ENCODE measurements around the gene CGNL1. TPM values are rescaled to one million over a fixed set of nuclear protein-coding genes. Genes with fewer than 3 reads are reported as not detected.

The CGNL1 gene
- total RNA-seq, 1 donor from 2014 or later = 3.5 TPM

DNA sequence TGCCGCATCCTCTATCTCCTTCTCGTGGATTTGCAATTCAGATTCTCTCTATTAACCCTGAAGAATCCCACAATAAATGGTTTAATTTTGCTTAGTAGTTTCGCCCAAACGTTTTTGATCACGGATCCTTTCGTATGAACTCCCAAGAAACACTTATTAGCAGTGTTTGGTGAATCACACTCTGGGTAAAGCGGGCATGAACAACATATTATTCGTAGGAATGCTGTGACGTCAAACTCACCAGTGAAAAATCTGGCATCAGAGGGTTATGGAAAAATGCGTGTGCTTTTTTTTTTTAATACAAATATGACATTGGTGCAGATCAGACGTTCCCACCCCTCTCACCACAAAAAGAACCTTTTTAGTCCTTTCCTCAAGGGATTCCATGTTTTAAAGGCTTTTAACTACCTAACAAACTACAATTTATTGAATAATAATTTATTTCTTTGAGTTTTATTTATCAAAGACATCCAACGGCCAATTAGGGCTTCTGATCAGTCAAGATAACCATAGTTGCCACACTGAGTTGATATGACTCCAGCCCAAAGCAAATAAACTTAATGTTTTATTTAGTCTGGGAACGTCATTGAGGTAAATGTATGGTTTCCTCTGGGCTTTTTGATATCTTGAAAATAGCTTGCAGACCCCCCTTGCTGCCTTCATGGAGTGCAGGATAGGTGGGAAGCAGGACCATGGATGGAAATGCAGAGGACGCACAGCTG lies 45.5 kb upstream of the CGNL1 start:
- Histone ChIP-seq H3K36me3 (no peaks in the 10 kb centered on the region), H3K9me3 (no peaks in the 10 kb centered on the region), H3K27ac (no peak overlapping the region), H3K27me3 (no peaks in the 10 kb centered on the region), H3K4me1 (no peaks in the 10 kb centered on the region), H3K4me3 (no peak overlapping the region)
- DNase-seq (ENCODE audit: low spot score in 2 of 2) = no peak
- TF ChIP-seq, protein P1, sequence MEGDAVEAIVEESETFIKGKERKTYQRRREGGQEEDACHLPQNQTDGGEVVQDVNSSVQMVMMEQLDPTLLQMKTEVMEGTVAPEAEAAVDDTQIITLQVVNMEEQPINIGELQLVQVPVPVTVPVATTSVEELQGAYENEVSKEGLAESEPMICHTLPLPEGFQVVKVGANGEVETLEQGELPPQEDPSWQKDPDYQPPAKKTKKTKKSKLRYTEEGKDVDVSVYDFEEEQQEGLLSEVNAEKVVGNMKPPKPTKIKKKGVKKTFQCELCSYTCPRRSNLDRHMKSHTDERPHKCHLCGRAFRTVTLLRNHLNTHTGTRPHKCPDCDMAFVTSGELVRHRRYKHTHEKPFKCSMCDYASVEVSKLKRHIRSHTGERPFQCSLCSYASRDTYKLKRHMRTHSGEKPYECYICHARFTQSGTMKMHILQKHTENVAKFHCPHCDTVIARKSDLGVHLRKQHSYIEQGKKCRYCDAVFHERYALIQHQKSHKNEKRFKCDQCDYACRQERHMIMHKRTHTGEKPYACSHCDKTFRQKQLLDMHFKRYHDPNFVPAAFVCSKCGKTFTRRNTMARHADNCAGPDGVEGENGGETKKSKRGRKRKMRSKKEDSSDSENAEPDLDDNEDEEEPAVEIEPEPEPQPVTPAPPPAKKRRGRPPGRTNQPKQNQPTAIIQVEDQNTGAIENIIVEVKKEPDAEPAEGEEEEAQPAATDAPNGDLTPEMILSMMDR (IDR thresholded peaks at IDR 0.05) = no peak
- intact Hi-C loops (cut with DNase I) = no loop called here

DNA sequence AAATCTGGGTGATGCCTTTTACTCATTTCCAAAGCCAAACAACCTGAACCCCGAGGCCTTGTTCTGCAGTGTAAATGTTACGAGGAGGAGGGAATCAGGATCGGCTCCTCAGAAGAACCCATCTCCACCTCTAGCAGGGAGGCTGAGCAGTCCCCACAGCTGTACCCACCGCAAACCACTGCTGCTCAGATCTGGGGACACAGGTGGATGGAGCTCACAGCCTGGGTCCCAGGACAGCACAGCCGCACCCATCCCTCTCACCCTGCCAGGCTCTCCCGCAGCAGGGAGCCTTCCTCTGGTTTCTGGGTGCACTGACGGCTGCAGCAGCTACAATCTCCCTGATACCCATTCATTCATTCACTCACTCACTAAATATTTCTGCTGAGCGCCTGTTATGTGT lies 44.0 kb upstream of the CGNL1 start:
- no peak for DNase-seq (ENCODE audit: low spot score in 2 of 2)
- intact Hi-C loops (cut with DNase I) = no loop called here
- Histone ChIP-seq H3K36me3 (no peaks in the 10 kb centered on the region), H3K27ac (no peak overlapping the region), H3K4me3 (no peak overlapping the region), H3K27me3 (no peaks in the 10 kb centered on the region), H3K4me1 (no peaks in the 10 kb centered on the region), H3K9me3 (no peaks in the 10 kb centered on the region)
- TF ChIP-seq, protein P1 (IDR thresholded peaks at IDR 0.05) = no peak

GRCh38 chr15:57333487-57333886 lies 42.8 kb upstream of the CGNL1 start:
- intact Hi-C loops (cut with DNase I) = no loop called here

GRCh38 chr15:57334257-57334656 lies 42.0 kb upstream of the CGNL1 start:
- Histone ChIP-seq H3K4me3 (no peak overlapping the region), H3K27ac (no peak overlapping the region), H3K9me3 (no peaks in the 10 kb centered on the region), H3K36me3 (no peaks in the 10 kb centered on the region), H3K4me1 (no peaks in the 10 kb centered on the region), H3K27me3 (no peaks in the 10 kb centered on the region)
- TF ChIP-seq, protein P1 (IDR thresholded peaks at IDR 0.05) = no peak
- no peak for DNase-seq (ENCODE audit: low spot score in 2 of 2)
- intact Hi-C loops (cut with DNase I) = no loop called here

More at GRCh38 chr15:57333487-57333886, 42.8 kb upstream of the CGNL1 start:
- Histone ChIP-seq H3K27me3 (no peaks in the 10 kb centered on the region), H3K4me3 (no peak overlapping the region), H3K4me1 (no peaks in the 10 kb centered on the region), H3K9me3 (no peaks in the 10 kb centered on the region), H3K36me3 (no peaks in the 10 kb centered on the region), H3K27ac (no peak overlapping the region)
- TF ChIP-seq, protein P1 (IDR thresholded peaks at IDR 0.05) = no peak
- no peak for DNase-seq (ENCODE audit: low spot score in 2 of 2)

DNA sequence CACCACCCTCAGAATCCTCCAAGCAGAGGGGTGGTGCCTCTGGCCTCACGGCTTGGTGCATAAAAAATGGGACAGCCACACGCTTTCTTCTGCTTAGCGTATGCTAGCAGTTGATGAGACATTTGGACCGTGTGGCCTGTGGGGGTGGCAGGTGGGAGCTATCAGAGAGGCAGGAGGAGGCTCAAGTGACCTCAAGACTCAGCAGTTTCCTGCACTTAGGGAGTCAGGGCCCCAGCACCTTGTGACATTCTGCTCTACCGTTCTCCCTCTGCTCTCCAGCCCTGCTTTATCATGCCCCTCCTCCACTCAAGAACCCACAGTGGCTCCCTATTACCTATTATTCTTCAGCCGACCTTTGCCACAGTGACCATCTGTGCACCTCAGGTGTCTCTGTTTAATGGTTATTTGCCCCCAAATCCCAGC lies 41.0 kb upstream of the CGNL1 start:
- TF ChIP-seq, protein P1 (IDR thresholded peaks at IDR 0.05) = no peak

More for the DNA sequence above, 41.0 kb upstream of the CGNL1 start:
- Histone ChIP-seq H3K27me3 (no peaks in the 10 kb centered on the region), H3K27ac (no peak overlapping the region), H3K4me1 (no peaks in the 10 kb centered on the region), H3K4me3 (no peak overlapping the region), H3K36me3 (no peaks in the 10 kb centered on the region), H3K9me3 (no peaks in the 10 kb centered on the region)
- intact Hi-C loops (cut with DNase I) = no loop called here
- no peak for DNase-seq (ENCODE audit: low spot score in 2 of 2)
